Stomach (tissue), 9 donors: ENCODE results near the gene PSME4. TPM values are rescaled to one million over a fixed set of nuclear protein-coding genes. Genes with fewer than 3 reads are reported as not detected.
"Not testable (repeated sequence)": the region's sequence is repeated elsewhere in the genome, so short reads cannot be mapped to it uniquely, and the experiment has no call there.

ENCODE experiments used
- DNase-seq, 2 donors: peaks; one replicate each; pipeline versions ENCODE4 v3.0.0 to v3.0.0-alpha.2; 2013 to 2019
- H3K27ac ChIP-seq, 5 donors: fragments of 200-600 bp in 4 of 5; sonication (generic) in 4 of 5; one replicate each; pipeline ENCODE4 v1.5.1; 2013 to 2019; ENCODE audit warnings: mild to moderate bottlenecking in 1 of 5, moderate library complexity in 1 of 5
- H3K27me3 ChIP-seq, 3 donors: fragments of 200-600 bp; sonication (generic); one replicate each; pipeline ENCODE4 v1.5.1; 2017 to 2019; ENCODE audit warnings: mixed run types in 1 of 3
- H3K36me3 ChIP-seq, 4 donors: fragments of 200-600 bp; sonication (generic); 1 replicate in 3 of 4; 2 replicates in 1 of 4; pipeline ENCODE4 v1.5.1; 2016 to 2019
- H3K4me1 ChIP-seq, 4 donors: fragments of 200-600 bp; sonication (generic); one replicate each; pipeline ENCODE4 v1.5.1; 2016 to 2019
- H3K4me3 ChIP-seq, 4 donors: fragments of 200-600 bp; sonication (generic) in 3 of 4; one replicate each; pipeline ENCODE4 v1.5.1; 2016 to 2019; ENCODE audit warnings: mild to moderate bottlenecking in 1 of 4
- H3K9me3 ChIP-seq, 4 donors: fragments of 200-600 bp; sonication (generic); one replicate each; pipeline ENCODE4 v1.5.1; 2016 to 2019
- EP300 ChIP-seq: sonication (generic); formaldehyde crosslinking; IDR thresholded peaks from one replicate; pipeline ENCODE4 v1.6.1; 2017; ENCODE audit warnings: antibody characterized with exemption
- POLR2A ChIP-seq, 4 donors: fragments of 450-650 bp; IDR thresholded peaks; one replicate each; pipeline ENCODE4 v1.6.1; 2016; ENCODE audit warnings: antibody characterized with exemption in 4 of 4, control low read depth in 2 of 4, mild to moderate bottlenecking in 1 of 4, moderate library complexity in 1 of 4
- POLR2AphosphoS5 ChIP-seq, 3 donors: sonication (generic); formaldehyde crosslinking; IDR thresholded peaks; one replicate each; pipeline ENCODE4 v1.6.1; 2016; ENCODE audit warnings: antibody characterized with exemption in 3 of 3
- WGBS, 5 donors: extraction: QIAGEN DNeasy Blood & Tissue Kit in 3 of 5; methylation state at CpG; one replicate each; pipeline versions ENCODE4 v1.1.5 to v1.1.7; 2013 to 2018; 5-methylcytosine and 5-hydroxymethylcytosine counted together
- intact Hi-C: fragments of 100-400 bp; cut with DNase I; formaldehyde crosslinking; loops from one replicate; pipeline ENCODE4 v1.15.1; 2023; ENCODE audit warnings: low total_unique reads
- polyA plus RNA-seq, 3 donors: library from polyadenylated mRNA; stranded (reverse); fragments of 200-250 nt; gene quantifications; one replicate each; pipeline ENCODE4 v1.2.3, GENCODE V29; 2013
- total RNA-seq, 5 donors: library from RNA; depleted of rRNA; stranded (reverse); fragments of >200 nt; gene quantifications; one replicate each; pipeline versions ENCODE4 v1.1.0 to v1.2.3, GENCODE V29; 2014 to 2016
- TF ChIP-seq, protein P1 (sequence below), 7 experiments: fragments of 450-650 bp in 4 of 7; fragments of 200-600 bp in 3 of 7; sonication (generic) in 3 of 7; IDR thresholded peaks; one replicate each; pipeline ENCODE4 v1.5.1; 2016 to 2019; ENCODE audit warnings: antibody characterized with exemption in 7 of 7, control low read depth in 2 of 7, mild to moderate bottlenecking in 1 of 7
- donor health status: healthy with polysubstance abuse.
- donor health status: Bipolar disorder and iron deficiency.
- donor health status: healthy.

The PSME4 gene
- total and polyA plus RNA-seq, 8 donors, result 15.1 to 133 (median 30.9) TPM

DNA sequence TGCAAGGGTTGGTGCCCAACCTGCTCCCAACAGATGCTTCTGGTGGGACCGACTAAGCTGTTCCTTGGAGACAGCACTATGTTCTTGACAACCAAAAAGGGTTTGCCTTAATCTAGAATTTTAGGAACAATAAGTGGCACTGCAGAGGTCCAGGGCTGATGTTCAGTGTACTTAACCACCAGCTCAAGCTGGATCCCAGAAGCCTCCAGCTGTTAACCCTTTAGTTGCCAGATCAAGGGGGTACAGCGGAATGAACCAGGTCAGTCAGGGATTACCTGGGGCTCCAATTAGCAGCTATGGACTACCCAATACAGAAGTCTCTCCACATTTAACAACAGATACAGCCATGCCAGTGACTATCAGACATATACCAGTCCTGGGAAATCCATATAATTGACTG lies 114.5 kb downstream of the PSME4 start:
- H3K4me3 ChIP-seq, result no peak overlapping the region
- DNase-seq, result peak in 1 of 2 donors; percentile 4
- H3K36me3 ChIP-seq, result peaks cover 11 to 32% (median 22%) of the 10 kb centered on the region in 4 donors
- H3K27me3 ChIP-seq, result no peaks in the 10 kb centered on the region
- H3K27ac ChIP-seq, result no peak overlapping the region
- TF ChIP-seq POLR2AphosphoS5 (IDR thresholded peaks at IDR 0.05) (no peak), EP300 (no peak), POLR2A (IDR thresholded peaks at IDR 0.05) (no peak)
- TF ChIP-seq, protein P1, sequence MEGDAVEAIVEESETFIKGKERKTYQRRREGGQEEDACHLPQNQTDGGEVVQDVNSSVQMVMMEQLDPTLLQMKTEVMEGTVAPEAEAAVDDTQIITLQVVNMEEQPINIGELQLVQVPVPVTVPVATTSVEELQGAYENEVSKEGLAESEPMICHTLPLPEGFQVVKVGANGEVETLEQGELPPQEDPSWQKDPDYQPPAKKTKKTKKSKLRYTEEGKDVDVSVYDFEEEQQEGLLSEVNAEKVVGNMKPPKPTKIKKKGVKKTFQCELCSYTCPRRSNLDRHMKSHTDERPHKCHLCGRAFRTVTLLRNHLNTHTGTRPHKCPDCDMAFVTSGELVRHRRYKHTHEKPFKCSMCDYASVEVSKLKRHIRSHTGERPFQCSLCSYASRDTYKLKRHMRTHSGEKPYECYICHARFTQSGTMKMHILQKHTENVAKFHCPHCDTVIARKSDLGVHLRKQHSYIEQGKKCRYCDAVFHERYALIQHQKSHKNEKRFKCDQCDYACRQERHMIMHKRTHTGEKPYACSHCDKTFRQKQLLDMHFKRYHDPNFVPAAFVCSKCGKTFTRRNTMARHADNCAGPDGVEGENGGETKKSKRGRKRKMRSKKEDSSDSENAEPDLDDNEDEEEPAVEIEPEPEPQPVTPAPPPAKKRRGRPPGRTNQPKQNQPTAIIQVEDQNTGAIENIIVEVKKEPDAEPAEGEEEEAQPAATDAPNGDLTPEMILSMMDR (IDR thresholded peaks at IDR 0.05), result no peak
- no peaks in the 10 kb centered on the region for H3K9me3 ChIP-seq
- 83 to 89% (median 85%) methylated on average over 2 of the region's 2 CpGs for WGBS, 5 donors
- intact Hi-C loops, result no loop called here
- H3K4me1 ChIP-seq, result peaks cover 0 to 13% (median 5%) of the 10 kb centered on the region in 4 donors

DNA sequence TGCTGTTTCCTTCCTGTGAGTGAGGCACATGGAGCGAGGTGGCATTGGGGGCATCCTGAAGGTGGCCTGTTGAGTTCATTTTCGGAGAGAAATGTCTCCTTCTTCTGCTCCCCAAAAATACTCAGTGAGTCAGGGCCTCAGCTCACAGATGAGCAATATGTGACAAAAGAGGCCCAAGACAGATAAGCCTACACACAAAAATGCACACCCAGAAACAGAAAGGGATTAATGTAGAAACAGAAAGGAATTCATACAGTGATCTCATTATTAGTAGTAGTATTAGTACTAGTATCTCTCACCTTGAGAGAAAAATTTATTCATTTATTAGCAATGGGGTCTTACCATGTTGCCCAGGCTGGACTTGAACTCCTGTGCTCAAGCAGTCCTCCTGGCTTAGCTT lies 116.1 kb downstream of the PSME4 start:
- WGBS, 5 donors, result 87 to 95% (median 90%) methylated on average over 2 of the region's 2 CpGs
- no peak for DNase-seq
- TF ChIP-seq POLR2A (IDR thresholded peaks at IDR 0.05), result no peak
- TF ChIP-seq, protein P1 (IDR thresholded peaks at IDR 0.05), result no peak
- TF ChIP-seq POLR2AphosphoS5 (IDR thresholded peaks at IDR 0.05), result no peak
- no peak for TF ChIP-seq EP300

DNA sequence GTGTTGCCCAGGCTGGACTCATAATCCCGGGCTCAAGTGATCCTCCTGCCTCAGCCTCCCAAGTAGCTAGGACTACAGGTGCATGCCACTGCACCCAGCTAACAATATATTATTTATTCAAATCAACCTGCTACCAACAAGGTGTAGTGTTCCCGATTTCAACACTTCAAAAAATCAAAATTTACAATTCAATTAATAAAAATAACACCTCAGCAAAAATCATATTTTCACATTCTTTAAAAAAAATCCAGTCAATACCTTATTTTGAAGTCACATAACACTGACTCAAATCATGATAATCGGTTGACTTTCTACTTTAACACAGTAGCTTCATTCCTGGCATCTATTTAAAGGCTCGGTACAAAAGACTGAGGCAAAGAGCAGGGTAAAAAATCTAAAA lies 118.3 kb downstream of the PSME4 start:
- Histone ChIP-seq H3K4me3 (no peak overlapping the region), H3K27ac (no peak overlapping the region), H3K4me1 (no peaks in the 10 kb centered on the region), H3K27me3 (no peaks in the 10 kb centered on the region), H3K9me3 (no peaks in the 10 kb centered on the region), H3K36me3 (peaks cover 11 to 36% (median 27%) of the 10 kb centered on the region in 4 donors)
- WGBS, 5 donors, result 94 to 95% (median 94%) methylated on average over 4 of the region's 4 CpGs
- TF ChIP-seq, protein P1 (IDR thresholded peaks at IDR 0.05), result no peak
- TF ChIP-seq POLR2A (IDR thresholded peaks at IDR 0.05) (no peak), EP300 (no peak), POLR2AphosphoS5 (IDR thresholded peaks at IDR 0.05) (no peak)
- no peak for DNase-seq
- intact Hi-C loops, result no loop called here

More for the DNA sequence above, 116.1 kb downstream of the PSME4 start:
- peaks cover 11 to 30% (median 26%) of the 10 kb centered on the region in 4 donors for H3K36me3 ChIP-seq
- no peaks in the 10 kb centered on the region for H3K9me3 ChIP-seq
- H3K4me1 ChIP-seq, result peaks cover 0 to 5% (median 2%) of the 10 kb centered on the region in 4 donors
- no peak overlapping the region for H3K27ac ChIP-seq
- intact Hi-C loops, result no loop called here
- H3K4me3 ChIP-seq, result no peak overlapping the region
- H3K27me3 ChIP-seq, result no peaks in the 10 kb centered on the region

DNA sequence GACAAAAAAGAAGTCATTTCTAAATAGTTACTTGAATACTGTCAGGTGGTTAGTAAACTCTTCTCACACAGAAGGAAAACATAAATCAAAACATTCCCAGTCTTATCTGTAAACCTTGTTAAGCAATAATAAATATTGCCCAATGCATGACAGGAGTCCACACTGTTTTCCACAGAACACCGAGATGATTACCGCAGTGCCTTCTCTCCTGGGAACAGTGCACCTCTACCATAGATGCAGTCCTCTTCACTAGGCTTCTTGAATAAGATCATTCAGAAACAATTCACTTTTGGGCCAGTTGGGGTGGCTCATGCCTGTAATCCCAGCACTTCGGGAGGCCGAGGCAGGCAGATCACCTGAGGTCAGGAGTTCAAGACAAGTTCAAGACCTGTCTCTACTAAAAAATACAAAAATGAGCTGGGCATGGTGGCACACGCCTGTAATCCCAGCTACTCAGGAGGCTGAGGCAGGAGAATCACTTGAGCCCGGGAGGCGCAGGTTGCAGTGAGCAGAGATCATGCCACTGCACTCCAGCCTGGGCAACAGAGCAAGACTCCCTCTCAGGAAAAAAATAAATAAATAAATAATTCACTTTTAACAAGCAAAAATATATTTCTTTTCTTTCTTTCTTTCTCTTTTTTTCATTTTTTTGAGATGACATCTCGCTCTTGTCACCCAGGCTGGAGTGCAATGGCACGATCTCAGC lies 119.6 kb downstream of the PSME4 start:
- H3K27me3 ChIP-seq, H3K27ac ChIP-seq, H3K4me3 ChIP-seq, H3K4me1 ChIP-seq, H3K9me3 ChIP-seq, intact Hi-C loops, DNase-seq: not testable (repeated sequence)
- 92 to 95% (median 93%) methylated on average over 9 of the region's 9 CpGs for WGBS, 5 donors
- peaks cover 11 to 36% (median 27%) of the 10 kb centered on the region in 4 donors for H3K36me3 ChIP-seq

DNA sequence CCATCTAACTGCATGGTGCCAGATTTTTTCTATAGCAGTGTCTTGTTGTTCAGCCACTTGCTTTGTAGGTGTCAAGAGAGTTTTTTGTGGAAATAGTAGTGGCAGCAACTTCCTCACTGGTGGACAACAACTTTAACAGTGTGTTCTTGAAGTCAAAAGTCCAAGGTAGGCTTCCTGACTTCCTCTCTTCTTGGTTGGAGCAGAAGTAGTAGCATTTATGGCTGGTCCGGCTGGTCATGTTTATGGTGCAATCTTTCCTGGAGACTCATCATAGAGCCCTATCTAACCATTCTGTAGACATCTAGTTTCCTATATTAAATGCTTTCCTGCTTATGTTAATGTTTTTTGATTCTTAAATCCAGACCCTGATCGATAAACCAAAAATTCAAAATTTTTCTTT lies 122.7 kb downstream of the PSME4 start:
- 90 to 97% (median 91%) methylated on average over 2 of the region's 2 CpGs for WGBS, 5 donors
- Histone ChIP-seq H3K36me3 (peaks cover 0 to 16% (median 7%) of the 10 kb centered on the region in 4 donors), H3K9me3 (no peaks in the 10 kb centered on the region), H3K4me1 (no peaks in the 10 kb centered on the region), H3K27me3 (no peaks in the 10 kb centered on the region), H3K4me3 (no peak overlapping the region), H3K27ac (no peak overlapping the region)
- TF ChIP-seq POLR2A (IDR thresholded peaks at IDR 0.05) (no peak), POLR2AphosphoS5 (IDR thresholded peaks at IDR 0.05) (no peak), EP300 (no peak)
- TF ChIP-seq, protein P1 (IDR thresholded peaks at IDR 0.05), result no peak
- intact Hi-C loops, result no loop called here
- DNase-seq, result no peak
